Fibroblast of skin of right quadriceps (primary cell): ENCODE data around the gene LZTR1.
"Not testable (repeated sequence)": the region's sequence is repeated elsewhere in the genome, so short reads cannot be mapped to it uniquely, and the experiment has no call there.

Source experiments
- DNase-seq: peaks from one replicate; pipeline ENCODE4 v3.0.0-alpha.2; 2013

Gene LZTR1

GRCh38 chr22:20998411-20999336 lies 16.6 kb downstream of the LZTR1 start:
- DNase-seq: no peak

GRCh38 chr22:20999350-21000206 lies 17.5 kb downstream of the LZTR1 start:
- no peak for DNase-seq

- DNase-seq: no peak
Observed at GRCh38 chr22:21000207-21000986, 18.3 kb downstream of the LZTR1 start.

GRCh38 chr22:21000987-21001600 lies 19.0 kb downstream of the LZTR1 start:
- no peak for DNase-seq

GRCh38 chr22:21001601-21002325 lies 19.7 kb downstream of the LZTR1 start, which contains the start of gene THAP7:
Gene THAP7, minus strand, starts transcription at chr22:21002118. Its CDS starts 207 bp downstream, at chr22:21001911.
- DNase-seq: peak; percentile 94

- DNase-seq: no peak
Observed at GRCh38 chr22:21003782-21004181, 21.7 kb downstream of the LZTR1 start.

- not testable (repeated sequence) for DNase-seq
Observed at GRCh38 chr22:21009208-21009607, 27.1 kb downstream of the LZTR1 start.

GRCh38 chr22:21009638-21010425 lies 27.7 kb downstream of the LZTR1 start:
- DNase-seq: peak; percentile 43

- no peak for DNase-seq
Observed at GRCh38 chr22:21010426-21011113, 28.5 kb downstream of the LZTR1 start.

GRCh38 chr22:21012446-21013407 lies 30.6 kb downstream of the LZTR1 start:
- DNase-seq: no peak

- no peak for DNase-seq
Observed at GRCh38 chr22:21013657-21014201, 31.6 kb downstream of the LZTR1 start.

- DNase-seq: peak; percentile 92
Observed at GRCh38 chr22:21014202-21014725, 32.2 kb downstream of the LZTR1 start.

- peak; percentile 62 for DNase-seq
Observed at GRCh38 chr22:21014726-21015465, 32.8 kb downstream of the LZTR1 start, which contains the start of gene P2RX6. Gene P2RX6, plus strand, starts transcription at chr22:21015165. Its CDS starts 10 bp downstream, at chr22:21015175.

GRCh38 chr22:21015466-21016006 lies 33.4 kb downstream of the LZTR1 start:
- no peak for DNase-seq

GRCh38 chr22:21016644-21017420 lies 34.7 kb downstream of the LZTR1 start:
- DNase-seq: no peak

- no peak for DNase-seq
Observed at GRCh38 chr22:21018314-21018713, 36.2 kb downstream of the LZTR1 start.
